Endodermal cell (in vitro differentiated cells): ENCODE data around the gene LIN28A. TPM values are rescaled to one million over a fixed set of nuclear protein-coding genes. Genes with fewer than 3 reads are reported as not detected.
A peak's percentile ranks its signal among the peaks of the same experiment; 100 is the strongest.

Experiments used
- DNase-seq: peaks from one replicate; pipeline ENCODE4 v3.0.0-alpha.2; 2017
- H3K27ac ChIP-seq: 2 replicates; pipeline ENCODE4 v1.5.1; 2013; ENCODE audit warnings: mild to moderate bottlenecking, low read depth, low read length, moderate library complexity
- H3K27me3 ChIP-seq: 2 replicates; pipeline ENCODE4 v1.6.1; 2013; ENCODE audit warnings: mild to moderate bottlenecking, low read length, moderate library complexity; ENCODE audit not compliant: insufficient read depth, control insufficient read depth, poor library complexity, severe bottlenecking
- H3K36me3 ChIP-seq: 2 replicates; pipeline ENCODE4 v1.7.0; 2013; ENCODE audit warnings: mild to moderate bottlenecking, low read length, moderate library complexity; ENCODE audit not compliant: control insufficient read depth, insufficient read depth
- H3K4me1 ChIP-seq: one replicate; pipeline ENCODE4 v1.7.0; 2013; ENCODE audit warnings: low read length; ENCODE audit not compliant: control insufficient read depth, insufficient read depth
- H3K4me3 ChIP-seq: 2 replicates; pipeline ENCODE4 v1.5.1; 2013; ENCODE audit warnings: mild to moderate bottlenecking, low read length, moderate library complexity
- H3K9ac ChIP-seq: 2 replicates; pipeline ENCODE4 v1.6.1; 2013; ENCODE audit warnings: mild to moderate bottlenecking, low read length, moderate library complexity; ENCODE audit not compliant: poor library complexity, severe bottlenecking; ENCODE audit errors: extremely low read depth
- H3K9me3 ChIP-seq: 2 replicates; pipeline ENCODE4 v1.6.1; 2013; ENCODE audit warnings: mild to moderate bottlenecking, low read length, moderate library complexity; ENCODE audit not compliant: control insufficient read depth
- H3K27ac Mint-ChIP-seq: 2 replicates; pipeline ENCODE4 v1.8.0; 2020; ENCODE audit warnings: mixed read lengths
- H3K27me3 Mint-ChIP-seq: 2 replicates; pipeline ENCODE4 v1.8.0; 2021; ENCODE audit warnings: mild to moderate bottlenecking, mixed read lengths; ENCODE audit not compliant: insufficient read depth
- H3K36me3 Mint-ChIP-seq: 2 replicates; pipeline ENCODE4 v1.8.0; 2020; ENCODE audit warnings: low read depth, mixed read lengths
- H3K4me1 Mint-ChIP-seq: 2 replicates; pipeline ENCODE4 v1.8.0; 2020; ENCODE audit warnings: mixed read lengths
- H3K4me3 Mint-ChIP-seq: 2 replicates; pipeline ENCODE4 v1.8.0; 2020; ENCODE audit warnings: mild to moderate bottlenecking, moderate library complexity, mixed read lengths
- H3K9me3 Mint-ChIP-seq: 2 replicates; pipeline ENCODE4 v1.8.0; 2020; ENCODE audit warnings: mild to moderate bottlenecking, mixed read lengths
- CTCF ChIP-seq: fragments of 200-600 bp; sonication (generic); conservative IDR thresholded peaks from 2 replicates; pipeline ENCODE4 v1.5.0; 2021; ENCODE audit warnings: antibody characterized with exemption, mild to moderate bottlenecking
- WGBS, 2 experiments: methylation state at CpG; one replicate each; pipeline versions ENCODE4 v1.1.5 to v1.1.7; 2013; ENCODE audit warnings: missing lambda C conversion rate in 2 of 2, mixed read lengths in 1 of 2; ENCODE audit not compliant: insufficient coverage in 1 of 2, insufficient read length in 1 of 2; 5-methylcytosine and 5-hydroxymethylcytosine counted together
- total RNA-seq, 2 donors: library from RNA; stranded (reverse); fragmentation: NEBNext Ultra II Directional in 1 of 2; extraction: Animal tissue kit (Norgen Biotek cat#: 25700) in 1 of 2; gene quantifications; 2 replicates in 1 of 2; 3 replicates in 1 of 2; pipeline ENCODE4 v1.2.1, GENCODE V29; 2021

LIN28A gene
- total RNA-seq, 2 donors from 2014 or later = 867 to 1,041 TPM

- 79 to 100% methylated on average over 1 to 4 of the region's 4 CpGs for WGBS, 2 experiments
- Mint-ChIP-seq H3K27me3 (no peaks in the 10 kb centered on the region), H3K36me3 (no peaks in the 10 kb centered on the region), H3K4me1 (peaks cover 17% of the 10 kb centered on the region), H3K4me3 (no peak overlapping the region), H3K27ac (no peak overlapping the region), H3K9me3 (no peaks in the 10 kb centered on the region)
- Histone ChIP-seq H3K9ac (no peak overlapping the region), H3K9me3 (no peaks in the 10 kb centered on the region), H3K27ac (no peak overlapping the region), H3K27me3 (no peaks in the 10 kb centered on the region), H3K4me1 (no peaks in the 10 kb centered on the region), H3K36me3 (no peaks in the 10 kb centered on the region), H3K4me3 (no peak overlapping the region)
- no peak for DNase-seq
- no peak for TF ChIP-seq CTCF
These were observed 20.9 kb upstream of the LIN28A start for GRCh38 chr1:26389604-26390247.

- no peak overlapping the region for H3K9ac ChIP-seq
- Mint-ChIP-seq H3K27ac (no peak overlapping the region), H3K9me3 (no peaks in the 10 kb centered on the region), H3K27me3 (no peaks in the 10 kb centered on the region), H3K4me3 (no peak overlapping the region), H3K4me1 (peaks cover 14% of the 10 kb centered on the region), H3K36me3 (no peaks in the 10 kb centered on the region)
- no peaks in the 10 kb centered on the region for H3K36me3 ChIP-seq
- H3K27ac ChIP-seq = no peak overlapping the region
- no peak overlapping the region for H3K4me3 ChIP-seq
- TF ChIP-seq CTCF = peak; percentile 88
- no peaks in the 10 kb centered on the region for H3K4me1 ChIP-seq
- H3K9me3 ChIP-seq = no peaks in the 10 kb centered on the region
- peak; percentile 75 for DNase-seq
- H3K27me3 ChIP-seq = no peaks in the 10 kb centered on the region
- 8 to 25% methylated on average over 3 of the region's 3 CpGs for WGBS, 2 experiments
These were observed 19.2 kb upstream of the LIN28A start for GRCh38 chr1:26391450-26391849.

- DNase-seq = no peak
- no peak overlapping the region for H3K9ac ChIP-seq
- H3K36me3 Mint-ChIP-seq = no peaks in the 10 kb centered on the region
- peaks cover 14% of the 10 kb centered on the region for H3K4me1 Mint-ChIP-seq
- H3K27ac Mint-ChIP-seq = no peak overlapping the region
- no peaks in the 10 kb centered on the region for H3K9me3 Mint-ChIP-seq
- H3K9me3 ChIP-seq = no peaks in the 10 kb centered on the region
- H3K4me1 ChIP-seq = no peaks in the 10 kb centered on the region
- H3K4me3 ChIP-seq = no peak overlapping the region
- no peak overlapping the region for H3K4me3 Mint-ChIP-seq
- no peak for TF ChIP-seq CTCF
- no peaks in the 10 kb centered on the region for H3K36me3 ChIP-seq
- no peak overlapping the region for H3K27ac ChIP-seq
- 92% methylated on average over 8 of the region's 8 CpGs; no CpG with 5 or more reads in 1 of the 2 experiments for WGBS, 2 experiments
- no peaks in the 10 kb centered on the region for H3K27me3 ChIP-seq
- peaks cover 2% of the 10 kb centered on the region for H3K27me3 Mint-ChIP-seq
These were observed 14.9 kb upstream of the LIN28A start for GRCh38 chr1:26395754-26396153.
